WI38 (cell line): ENCODE data around the gene DDX5.

Experiments
- H3K4me3 ChIP-seq: 2 replicates; pipeline ENCODE4 v1.5.1; 2011; ENCODE audit warnings: low read depth, mild to moderate bottlenecking, control low read depth, low read length
- CTCF ChIP-seq: IDR thresholded peaks from 2 replicates; pipeline ENCODE4 v1.5.1; 2012; ENCODE audit warnings: low read depth, mild to moderate bottlenecking, control low read depth, low read length

DDX5 gene

GRCh38 chr17:64540118-64540776, 34.2 kb upstream of the DDX5 start:
- H3K4me3 ChIP-seq, result no peak overlapping the region
- TF ChIP-seq CTCF, result no peak

- TF ChIP-seq CTCF, result no peak
- no peak overlapping the region for H3K4me3 ChIP-seq
Measured at GRCh38 chr17:64538508-64539130, 32.5 kb upstream of the DDX5 start.

- no peak for TF ChIP-seq CTCF
- no peak overlapping the region for H3K4me3 ChIP-seq
Measured at GRCh38 chr17:64537488-64537887, 31.4 kb upstream of the DDX5 start.

GRCh38 chr17:64536913-64537312, 30.8 kb upstream of the DDX5 start:
- no peak for TF ChIP-seq CTCF
- no peak overlapping the region for H3K4me3 ChIP-seq

- no peak overlapping the region for H3K4me3 ChIP-seq
- TF ChIP-seq CTCF, result no peak
Measured at GRCh38 chr17:64535357-64535756, 29.3 kb upstream of the DDX5 start.

- no peak overlapping the region for H3K4me3 ChIP-seq
- TF ChIP-seq CTCF, result no peak
Measured at GRCh38 chr17:64534187-64534586, 28.1 kb upstream of the DDX5 start.

- no peak for TF ChIP-seq CTCF
- H3K4me3 ChIP-seq, result no peak overlapping the region
Measured at GRCh38 chr17:64533784-64534183, 27.7 kb upstream of the DDX5 start.
